GM06990 (cell line): ENCODE results near the gene EPN3.

ENCODE experiments used
- DNase-seq: peaks from one replicate; pipeline ENCODE4 v3.0.0-alpha.2; 2011; ENCODE audit not compliant: insufficient read length; ENCODE audit errors: extremely low read depth
- H3K27me3 ChIP-seq: replicated peaks from 2 replicates; pipeline ENCODE4 v1.6.0; 2011; ENCODE audit warnings: low read length; ENCODE audit not compliant: control insufficient read depth, insufficient read depth
- H3K36me3 ChIP-seq: 2 replicates; pipeline ENCODE4 v1.5.1; 2011; ENCODE audit warnings: low read length; ENCODE audit not compliant: control insufficient read depth, insufficient read depth
- H3K4me3 ChIP-seq: replicated peaks from 2 replicates; pipeline ENCODE4 v1.5.1; 2011; ENCODE audit warnings: low read depth, mild to moderate bottlenecking, control low read depth, low read length
- TF ChIP-seq, protein P1 (sequence below): IDR thresholded peaks from 2 replicates; pipeline ENCODE4 v1.5.1; 2011; ENCODE audit warnings: low read length, control low read depth, mild to moderate bottlenecking, inconsistent platforms; ENCODE audit not compliant: insufficient read depth, poor library complexity, severe bottlenecking

EPN3 gene

DNA sequence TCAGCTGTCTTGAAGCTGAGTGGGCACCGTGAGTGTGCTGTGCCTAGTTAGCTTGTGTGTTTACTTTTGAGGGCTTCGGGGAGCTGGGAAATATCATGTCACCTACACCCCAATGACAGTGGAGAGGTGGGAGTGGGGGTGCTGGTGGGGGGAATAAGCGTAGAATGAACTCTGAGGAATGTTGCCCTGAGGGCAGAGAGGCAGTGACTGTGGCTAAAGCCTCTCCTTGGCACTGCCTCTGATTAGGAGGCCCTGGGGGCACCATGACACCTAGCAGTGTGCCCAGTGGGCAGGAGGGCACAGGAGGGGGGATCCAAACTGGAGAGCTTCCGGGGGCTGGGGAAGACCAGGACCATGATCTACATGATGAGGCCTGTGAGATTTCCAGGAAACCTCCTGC is 52.8 kb downstream of the EPN3 start:
- Histone ChIP-seq H3K36me3 (no peaks in the 10 kb centered on the region), H3K27me3 (peaks cover 2% of the 10 kb centered on the region), H3K4me3 (no peak overlapping the region)
- no peak for DNase-seq
- TF ChIP-seq, protein P1, sequence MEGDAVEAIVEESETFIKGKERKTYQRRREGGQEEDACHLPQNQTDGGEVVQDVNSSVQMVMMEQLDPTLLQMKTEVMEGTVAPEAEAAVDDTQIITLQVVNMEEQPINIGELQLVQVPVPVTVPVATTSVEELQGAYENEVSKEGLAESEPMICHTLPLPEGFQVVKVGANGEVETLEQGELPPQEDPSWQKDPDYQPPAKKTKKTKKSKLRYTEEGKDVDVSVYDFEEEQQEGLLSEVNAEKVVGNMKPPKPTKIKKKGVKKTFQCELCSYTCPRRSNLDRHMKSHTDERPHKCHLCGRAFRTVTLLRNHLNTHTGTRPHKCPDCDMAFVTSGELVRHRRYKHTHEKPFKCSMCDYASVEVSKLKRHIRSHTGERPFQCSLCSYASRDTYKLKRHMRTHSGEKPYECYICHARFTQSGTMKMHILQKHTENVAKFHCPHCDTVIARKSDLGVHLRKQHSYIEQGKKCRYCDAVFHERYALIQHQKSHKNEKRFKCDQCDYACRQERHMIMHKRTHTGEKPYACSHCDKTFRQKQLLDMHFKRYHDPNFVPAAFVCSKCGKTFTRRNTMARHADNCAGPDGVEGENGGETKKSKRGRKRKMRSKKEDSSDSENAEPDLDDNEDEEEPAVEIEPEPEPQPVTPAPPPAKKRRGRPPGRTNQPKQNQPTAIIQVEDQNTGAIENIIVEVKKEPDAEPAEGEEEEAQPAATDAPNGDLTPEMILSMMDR = no peak

DNA sequence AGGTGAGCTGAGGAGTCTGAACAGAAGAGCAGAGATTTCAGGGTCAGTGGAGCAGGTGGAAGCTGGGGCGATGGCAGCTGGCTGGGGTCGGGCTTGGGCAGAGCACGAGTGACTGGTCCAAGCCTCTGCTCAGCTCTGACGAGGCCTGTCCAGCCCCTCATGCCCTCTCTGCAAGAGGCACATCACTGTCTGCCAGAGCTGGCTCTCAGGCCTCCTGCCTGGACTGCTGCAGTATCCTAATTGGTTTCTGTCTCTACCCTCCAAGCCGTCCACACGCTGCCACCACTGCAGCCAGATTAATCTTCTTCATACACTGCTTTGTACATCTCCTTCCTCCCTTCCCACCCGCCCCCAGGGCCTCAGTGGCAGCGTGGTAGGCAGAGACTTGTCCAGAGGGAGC is 53.4 kb downstream of the EPN3 start:
- DNase-seq = no peak
- H3K36me3 ChIP-seq = no peaks in the 10 kb centered on the region
- H3K4me3 ChIP-seq = no peak overlapping the region
- TF ChIP-seq, protein P1 = no peak
- peaks cover 2% of the 10 kb centered on the region for H3K27me3 ChIP-seq

DNA sequence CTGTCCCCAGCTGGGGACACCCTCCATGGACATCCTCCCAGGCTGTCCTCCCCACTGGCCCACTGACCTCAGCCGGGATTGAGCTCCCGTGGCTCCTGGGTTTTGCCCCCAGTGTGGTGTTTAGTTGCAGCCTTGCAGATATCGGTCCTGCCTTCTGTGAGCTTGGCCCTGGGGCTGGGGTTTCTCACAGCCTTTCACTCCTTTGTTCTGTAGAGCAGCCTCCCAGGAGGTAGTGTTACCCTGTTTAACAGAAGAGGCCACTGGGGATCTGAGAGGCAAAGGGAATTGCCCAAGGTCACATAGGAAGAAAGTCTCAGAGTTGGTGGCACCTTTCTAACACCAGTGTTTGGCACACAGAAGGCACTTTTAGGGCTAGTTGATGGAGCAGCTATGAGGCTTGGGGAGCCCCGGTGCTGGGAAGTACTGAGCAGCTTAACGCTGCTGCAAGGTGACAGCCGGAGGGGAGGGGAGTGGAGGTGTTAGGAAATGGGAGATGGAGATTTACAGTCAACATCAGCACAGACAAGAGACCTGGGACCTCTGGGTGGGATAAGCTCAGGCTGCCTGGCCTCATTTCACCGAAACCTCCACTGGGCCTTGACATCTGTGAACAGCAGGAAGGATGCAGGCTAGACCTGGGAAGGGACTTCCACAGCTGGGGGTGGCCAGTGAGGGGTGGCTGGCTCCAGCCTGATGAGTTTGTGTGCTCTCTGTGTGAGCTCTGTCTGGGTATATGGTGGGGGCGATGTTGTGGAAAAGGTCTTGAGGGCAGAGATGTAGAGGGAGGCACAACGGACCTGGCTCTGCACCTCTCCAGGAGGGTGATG is 54.1 kb downstream of the EPN3 start:
- H3K36me3 ChIP-seq = no peaks in the 10 kb centered on the region
- H3K27me3 ChIP-seq = peaks cover 2% of the 10 kb centered on the region
- H3K4me3 ChIP-seq = no peak overlapping the region
- DNase-seq = no peak
- TF ChIP-seq, protein P1 = no peak

- H3K36me3 ChIP-seq = no peaks in the 10 kb centered on the region
- DNase-seq = no peak
- peaks cover 2% of the 10 kb centered on the region for H3K27me3 ChIP-seq
- TF ChIP-seq, protein P1 = no peak
- no peak overlapping the region for H3K4me3 ChIP-seq
Measured at GRCh38 chr17:50587571-50587970, 55.0 kb downstream of the EPN3 start.

DNA sequence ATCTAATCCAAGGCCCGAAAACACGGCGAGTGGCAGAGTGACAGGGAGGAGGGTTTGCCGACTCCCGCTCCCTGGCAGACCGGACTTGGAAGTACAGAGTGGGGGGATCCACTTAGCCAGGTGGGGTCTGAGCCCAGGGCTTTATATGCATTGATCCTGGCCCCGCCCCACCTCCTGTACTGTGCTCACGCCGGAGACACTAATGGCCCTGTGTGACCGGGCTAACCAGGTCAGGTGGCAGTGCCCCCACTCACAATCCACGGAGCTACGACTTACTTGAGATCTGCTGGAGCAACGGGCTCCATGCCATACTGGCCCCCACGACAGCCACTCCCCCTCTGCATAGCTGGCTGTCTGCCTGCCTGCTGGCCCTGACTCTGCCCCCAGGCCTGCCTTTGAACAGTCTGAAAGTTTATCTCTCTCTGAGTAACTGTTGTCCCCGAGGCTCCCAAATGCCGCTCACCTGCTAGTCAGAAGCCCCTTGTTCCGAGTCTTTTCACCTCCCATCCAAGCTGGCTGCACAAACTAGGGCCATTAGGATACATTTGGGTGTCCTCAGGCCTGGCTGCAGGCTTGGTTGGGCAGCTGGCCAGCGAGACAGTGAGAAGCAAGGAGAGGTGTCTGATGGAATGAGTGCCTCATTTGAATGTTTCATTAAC is 56.0 kb downstream of the EPN3 start:
- peaks cover 2% of the 10 kb centered on the region for H3K27me3 ChIP-seq
- no peak for DNase-seq
- TF ChIP-seq, protein P1 = no peak
- no peaks in the 10 kb centered on the region for H3K36me3 ChIP-seq
- H3K4me3 ChIP-seq = no peak overlapping the region
